Rectal smooth muscle tissue (tissue), 1 donor: Measurements from ENCODE around the gene RHOT2.

Experiments
- H3K27ac ChIP-seq: one replicate; pipeline ENCODE4 v1.7.0; 2013; ENCODE audit warnings: low read depth, low read length, inconsistent platforms
- H3K27me3 ChIP-seq: one replicate; pipeline ENCODE4 v1.7.0; 2013; ENCODE audit warnings: low read length; ENCODE audit not compliant: control insufficient read depth, insufficient read depth
- H3K36me3 ChIP-seq: one replicate; pipeline ENCODE4 v1.7.0; 2013; ENCODE audit warnings: low read length; ENCODE audit not compliant: control insufficient read depth, insufficient read depth
- H3K4me1 ChIP-seq: one replicate; pipeline ENCODE4 v1.7.0; 2013; ENCODE audit warnings: low read length; ENCODE audit not compliant: control insufficient read depth, insufficient read depth
- H3K4me3 ChIP-seq: one replicate; pipeline ENCODE4 v1.7.0; 2013; ENCODE audit warnings: low read length
- H3K9ac ChIP-seq: one replicate; pipeline ENCODE4 v1.7.0; 2013; ENCODE audit warnings: low read length

The RHOT2 gene

DNA sequence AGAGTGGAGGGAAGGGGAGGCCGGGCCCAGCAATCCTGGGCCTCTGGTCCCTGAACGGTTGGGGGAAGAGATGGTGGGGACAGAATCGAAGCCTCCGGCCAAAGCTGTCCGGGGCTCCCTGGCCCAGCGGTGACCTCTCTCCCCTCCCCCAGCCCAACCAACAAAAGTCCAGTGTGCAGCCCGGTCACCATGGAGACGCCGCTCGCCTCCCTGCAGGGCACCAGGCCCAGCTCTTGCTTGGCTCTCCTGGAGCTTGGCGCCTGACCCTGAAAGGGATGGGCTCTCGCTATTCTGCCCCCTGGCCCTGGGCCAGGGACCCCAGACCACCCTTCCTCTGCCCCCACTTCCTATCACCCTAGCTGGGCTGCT lies 48.3 kb downstream of the RHOT2 start:
- Histone ChIP-seq H3K9ac (no peak overlapping the region), H3K4me3 (peak overlapping the region; percentile 67), H3K4me1 (peaks cover 15% of the 10 kb centered on the region), H3K27ac (no peak overlapping the region), H3K27me3 (peaks cover 14% of the 10 kb centered on the region), H3K36me3 (no peaks in the 10 kb centered on the region)

DNA sequence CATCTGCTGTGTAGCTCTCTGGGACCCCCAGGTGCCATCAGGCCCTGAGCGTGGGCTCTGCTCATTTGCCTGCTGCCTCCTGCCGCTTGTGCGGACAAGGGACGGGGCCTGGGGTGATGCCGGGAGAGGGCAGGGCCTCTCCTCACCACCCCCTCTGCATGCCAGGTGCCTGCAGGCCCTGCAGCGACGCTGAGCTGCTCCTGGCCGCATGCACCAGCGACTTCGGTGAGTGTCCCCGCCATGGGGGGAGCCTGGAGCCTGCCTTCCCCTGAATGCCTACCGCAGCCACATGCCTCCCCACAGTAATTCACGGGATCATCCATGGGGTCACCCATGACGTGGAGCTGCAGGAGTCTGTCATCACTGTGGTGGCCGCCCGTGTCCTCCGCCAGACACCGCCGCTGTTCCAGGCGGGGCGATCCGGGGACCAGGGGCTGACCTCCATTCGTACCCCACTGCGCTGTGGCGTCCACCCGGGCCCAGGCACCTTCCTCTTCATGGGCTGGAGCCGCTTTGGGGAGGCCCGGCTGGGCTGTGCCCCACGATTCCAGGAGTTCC lies 48.9 kb downstream of the RHOT2 start:
- no peak overlapping the region for H3K27ac ChIP-seq
- no peak overlapping the region for H3K4me3 ChIP-seq
- no peak overlapping the region for H3K9ac ChIP-seq
- H3K4me1 ChIP-seq, result peaks cover 15% of the 10 kb centered on the region
- H3K36me3 ChIP-seq, result no peaks in the 10 kb centered on the region
- H3K27me3 ChIP-seq, result peaks cover 10% of the 10 kb centered on the region

DNA sequence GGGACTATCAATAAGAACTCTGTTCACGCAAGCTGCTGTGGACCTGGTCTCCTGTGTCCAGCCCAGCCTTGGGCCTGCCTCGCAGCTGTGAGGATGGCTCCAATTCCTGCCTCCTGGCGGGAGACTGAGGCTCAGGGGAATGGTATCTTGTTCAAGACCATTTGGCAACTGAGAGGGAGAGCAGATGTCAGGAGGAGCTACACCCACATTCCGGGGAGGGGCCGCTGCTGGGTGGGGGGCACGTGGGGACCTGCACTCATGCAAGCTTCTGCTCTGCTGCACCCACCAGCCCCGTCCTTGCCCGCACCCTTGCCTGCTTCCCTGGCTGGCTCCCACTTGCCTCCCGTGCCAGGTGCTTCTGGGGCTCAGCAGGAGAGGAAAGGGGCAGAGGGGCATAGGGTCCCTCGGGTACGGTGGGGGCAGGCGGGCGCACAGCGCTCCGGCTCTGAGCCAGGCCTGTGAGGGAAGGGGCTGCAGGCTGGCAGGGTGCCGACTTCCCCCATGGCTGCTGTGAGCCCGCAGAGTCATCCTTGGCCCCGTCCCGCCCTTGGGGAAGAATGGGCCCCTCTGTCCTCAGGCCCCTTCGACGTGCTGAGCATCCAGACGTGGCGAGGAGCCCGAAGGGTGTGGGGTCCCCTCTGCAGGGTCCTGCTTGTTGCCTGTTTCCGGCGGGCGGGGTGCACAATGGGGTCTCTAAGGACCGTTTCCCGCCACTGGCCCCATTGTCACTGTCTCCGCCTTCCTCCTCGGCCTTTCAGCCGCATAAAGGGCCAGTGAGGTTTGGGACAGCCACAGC lies 49.7 kb downstream of the RHOT2 start:
- H3K27ac ChIP-seq, result no peak overlapping the region
- H3K27me3 ChIP-seq, result peaks cover 10% of the 10 kb centered on the region
- H3K36me3 ChIP-seq, result no peaks in the 10 kb centered on the region
- H3K9ac ChIP-seq, result no peak overlapping the region
- H3K4me1 ChIP-seq, result peaks cover 15% of the 10 kb centered on the region
- H3K4me3 ChIP-seq, result no peak overlapping the region

DNA sequence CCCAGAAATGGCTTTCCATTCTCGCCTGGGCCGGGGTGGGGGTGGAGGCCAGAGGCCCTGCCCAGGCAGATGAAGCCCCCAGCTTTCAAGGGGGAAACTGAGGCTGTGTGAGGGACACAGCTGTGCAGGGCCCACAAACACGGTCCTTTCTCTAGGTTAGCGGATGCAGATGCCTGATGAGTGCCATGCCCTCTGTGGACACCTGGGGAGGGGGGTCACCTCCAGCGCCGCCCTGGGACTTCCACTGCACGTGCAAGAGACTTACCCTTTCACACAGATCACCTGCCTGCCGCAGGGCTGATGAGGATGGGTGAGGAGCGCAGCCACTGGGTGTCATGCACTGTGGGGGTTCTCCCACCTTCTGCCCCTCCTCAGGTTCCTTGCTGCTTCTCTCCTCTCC lies 50.5 kb downstream of the RHOT2 start:
- no peaks in the 10 kb centered on the region for H3K36me3 ChIP-seq
- peaks cover 15% of the 10 kb centered on the region for H3K4me1 ChIP-seq
- peaks cover 10% of the 10 kb centered on the region for H3K27me3 ChIP-seq
- H3K9ac ChIP-seq, result no peak overlapping the region
- no peak overlapping the region for H3K4me3 ChIP-seq
- H3K27ac ChIP-seq, result no peak overlapping the region

DNA sequence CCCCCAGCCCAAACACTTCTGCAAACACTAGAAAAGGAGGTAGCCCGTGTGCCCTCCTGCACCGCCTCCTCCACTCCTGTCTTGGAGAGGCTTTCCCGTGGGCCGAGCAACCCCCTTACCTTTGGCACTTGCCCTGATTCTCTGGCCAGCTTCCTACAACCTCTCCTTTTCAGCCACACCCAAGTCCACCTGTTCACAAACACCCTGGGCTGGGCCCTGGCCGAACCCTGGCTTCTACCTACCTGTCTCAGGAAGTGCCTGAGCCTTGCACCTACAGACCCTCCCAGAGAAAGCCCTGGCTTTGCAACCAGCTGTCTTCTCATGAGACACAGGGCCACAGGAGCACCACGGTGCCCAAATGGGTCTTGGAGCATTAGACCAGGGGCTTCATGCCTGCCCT lies 51.0 kb downstream of the RHOT2 start:
- no peak overlapping the region for H3K4me3 ChIP-seq
- no peak overlapping the region for H3K9ac ChIP-seq
- H3K4me1 ChIP-seq, result peaks cover 15% of the 10 kb centered on the region
- H3K27ac ChIP-seq, result no peak overlapping the region
- no peaks in the 10 kb centered on the region for H3K36me3 ChIP-seq
- H3K27me3 ChIP-seq, result peaks cover 10% of the 10 kb centered on the region

DNA sequence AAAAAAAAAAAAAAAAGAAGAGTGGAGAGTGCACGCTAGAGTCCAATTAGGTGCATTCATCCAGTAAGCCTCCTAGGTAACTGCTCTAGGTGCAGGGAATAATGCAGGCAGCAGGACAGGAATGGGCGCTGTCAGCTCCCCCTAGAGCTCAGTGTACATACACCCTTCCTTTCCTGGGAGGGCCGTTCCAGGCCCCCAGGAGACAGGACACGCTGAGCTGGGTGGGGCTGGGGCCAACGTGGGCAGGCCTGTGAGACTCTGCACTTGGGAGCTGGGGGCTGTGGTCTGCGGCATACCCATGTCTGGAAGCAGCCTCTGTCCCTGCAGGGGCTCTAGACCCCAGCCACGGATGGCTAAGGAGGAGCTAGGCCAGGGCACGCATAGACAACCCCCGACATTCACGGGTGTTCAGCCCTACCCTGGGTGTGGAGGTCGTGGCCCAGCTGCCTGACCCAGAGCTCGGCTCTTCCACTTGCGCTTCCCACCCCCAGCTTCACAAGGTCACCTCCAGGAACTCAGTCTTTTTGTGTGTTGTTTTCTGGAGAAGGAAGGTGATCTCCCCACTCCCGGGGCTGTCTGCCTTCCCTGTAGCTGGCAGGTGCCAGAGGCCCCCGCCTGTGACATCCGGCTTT lies 52.0 kb downstream of the RHOT2 start:
- Histone ChIP-seq H3K4me3 (peak overlapping the region; percentile 92), H3K4me1 (peaks cover 15% of the 10 kb centered on the region), H3K27ac (peak overlapping the region; percentile 87), H3K9ac (peak overlapping the region; percentile 70), H3K27me3 (peaks cover 10% of the 10 kb centered on the region), H3K36me3 (no peaks in the 10 kb centered on the region)

DNA sequence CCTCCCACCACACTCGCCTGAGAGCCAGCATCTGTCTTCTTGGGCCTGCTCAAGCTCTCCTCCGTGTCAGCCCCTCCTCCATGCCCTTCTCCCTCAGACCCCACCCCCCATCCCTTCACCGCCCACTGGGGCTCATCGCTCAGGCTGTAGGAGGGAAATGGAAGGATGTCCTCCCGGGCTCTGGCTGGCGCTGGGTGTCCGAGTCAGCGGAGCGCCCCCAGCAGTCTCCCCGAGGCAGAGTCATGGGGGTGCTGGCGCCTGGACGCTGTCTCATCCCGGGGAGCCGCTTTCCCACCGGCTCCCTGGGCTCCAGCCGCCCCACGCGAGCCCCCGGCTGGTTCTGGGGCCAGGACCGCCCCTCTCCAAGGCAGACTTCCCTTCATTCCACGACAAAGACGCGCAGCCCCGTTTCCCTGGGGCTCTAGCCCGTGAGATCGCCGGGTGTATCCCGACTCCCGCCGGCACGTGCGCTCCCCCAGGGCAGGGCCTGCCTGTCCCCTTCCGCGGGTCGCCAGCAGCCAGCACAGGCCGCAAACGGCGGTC lies 52.6 kb downstream of the RHOT2 start:
- Histone ChIP-seq H3K36me3 (no peaks in the 10 kb centered on the region), H3K4me3 (peak overlapping the region; percentile 92), H3K4me1 (peaks cover 15% of the 10 kb centered on the region), H3K27me3 (peaks cover 13% of the 10 kb centered on the region), H3K27ac (peak overlapping the region; percentile 87), H3K9ac (peak overlapping the region; percentile 70)

DNA sequence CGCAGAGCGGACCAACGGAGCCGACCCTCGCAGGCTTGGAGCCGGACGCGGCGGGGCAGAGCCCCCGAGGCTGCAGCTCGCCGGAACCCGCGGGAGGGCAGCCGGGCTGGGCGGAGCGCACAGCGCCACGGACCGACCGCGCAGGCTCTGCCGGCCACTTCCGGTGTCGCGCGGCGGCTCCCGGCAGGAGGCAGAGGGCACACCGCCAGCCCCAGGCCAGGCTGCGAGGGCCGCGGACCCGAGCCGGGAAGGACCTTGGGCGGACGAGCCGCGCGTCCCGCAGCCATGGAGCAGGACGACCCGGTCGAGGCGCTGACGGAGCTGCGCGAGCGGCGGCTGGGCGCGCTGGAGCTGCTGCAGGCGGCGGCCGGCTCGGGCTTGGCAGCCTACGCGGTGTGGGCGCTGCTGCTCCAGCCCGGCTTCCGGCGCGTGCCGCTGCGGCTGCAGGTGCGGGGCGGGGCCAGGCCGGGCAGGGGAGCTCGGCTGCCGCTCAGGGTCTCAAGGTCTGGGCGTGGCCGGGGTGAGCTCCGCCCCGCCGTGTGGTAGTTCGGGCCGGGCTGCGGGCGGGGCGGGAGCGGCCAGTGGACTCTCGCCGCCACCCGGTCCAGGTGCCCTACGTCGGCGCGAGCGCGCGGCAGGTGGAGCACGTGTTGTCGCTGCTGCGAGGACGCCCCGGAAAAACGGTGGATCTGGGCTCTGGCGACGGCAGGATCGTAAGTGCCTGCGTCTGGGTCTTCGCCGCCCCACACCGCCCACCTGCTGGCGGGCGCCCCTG lies 53.2 kb downstream of the RHOT2 start, which contains the start of gene ANTKMT:
Gene ANTKMT (plus strand): TSS at position 157 of the 775 bp plus-strand sequence. CDS start 129 bp downstream, at position 286.
- H3K9ac ChIP-seq, result peak within 1 kb of the TSS; percentile 70
- no peaks in the 10 kb centered on the region for H3K36me3 ChIP-seq
- peak within 1 kb of the TSS; percentile 87 for H3K27ac ChIP-seq
- peaks cover 11% of the 10 kb centered on the region for H3K27me3 ChIP-seq
- peak within 1 kb of the TSS; percentile 92 for H3K4me3 ChIP-seq
- H3K4me1 ChIP-seq, result peaks cover 10% of the 10 kb centered on the region

DNA sequence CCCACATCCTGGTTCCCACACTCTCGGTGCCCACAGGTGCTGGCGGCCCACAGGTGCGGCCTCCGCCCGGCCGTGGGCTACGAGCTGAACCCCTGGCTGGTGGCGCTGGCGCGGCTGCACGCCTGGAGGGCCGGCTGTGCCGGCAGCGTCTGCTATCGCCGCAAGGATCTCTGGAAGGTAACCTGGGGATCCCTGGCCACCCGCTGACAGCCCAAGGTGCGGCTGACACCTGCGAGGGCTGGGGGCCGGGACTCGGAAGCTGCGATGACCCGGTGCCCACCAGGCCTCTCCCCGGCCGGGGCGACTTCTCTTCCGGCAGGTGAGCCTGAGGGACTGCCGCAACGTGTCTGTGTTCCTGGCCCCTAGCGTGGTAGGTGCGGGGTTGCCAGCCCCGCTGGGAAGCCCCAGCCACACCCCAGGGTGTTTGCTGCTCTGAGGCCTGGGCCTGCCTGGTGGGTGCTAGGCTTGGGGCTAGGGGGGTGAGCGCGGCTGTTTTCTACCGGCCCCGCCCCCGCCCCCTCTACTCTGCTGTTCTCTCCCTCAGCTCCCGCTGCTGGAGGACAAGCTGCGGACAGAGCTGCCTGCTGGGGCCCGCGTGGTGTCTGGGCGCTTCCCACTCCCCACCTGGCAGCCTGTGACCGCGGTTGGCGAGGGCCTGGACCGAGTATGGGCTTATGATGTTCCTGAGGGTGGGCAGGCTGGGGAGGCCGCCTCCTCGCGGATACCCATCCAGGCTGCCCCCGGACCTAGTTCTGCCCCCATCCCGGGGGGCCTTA lies 54.0 kb downstream of the RHOT2 start:
- H3K4me3 ChIP-seq, result peak overlapping the region; percentile 92
- H3K9ac ChIP-seq, result no peak overlapping the region
- peaks cover 8% of the 10 kb centered on the region for H3K4me1 ChIP-seq
- peak overlapping the region; percentile 87 for H3K27ac ChIP-seq
- H3K27me3 ChIP-seq, result peaks cover 11% of the 10 kb centered on the region
- no peaks in the 10 kb centered on the region for H3K36me3 ChIP-seq

DNA sequence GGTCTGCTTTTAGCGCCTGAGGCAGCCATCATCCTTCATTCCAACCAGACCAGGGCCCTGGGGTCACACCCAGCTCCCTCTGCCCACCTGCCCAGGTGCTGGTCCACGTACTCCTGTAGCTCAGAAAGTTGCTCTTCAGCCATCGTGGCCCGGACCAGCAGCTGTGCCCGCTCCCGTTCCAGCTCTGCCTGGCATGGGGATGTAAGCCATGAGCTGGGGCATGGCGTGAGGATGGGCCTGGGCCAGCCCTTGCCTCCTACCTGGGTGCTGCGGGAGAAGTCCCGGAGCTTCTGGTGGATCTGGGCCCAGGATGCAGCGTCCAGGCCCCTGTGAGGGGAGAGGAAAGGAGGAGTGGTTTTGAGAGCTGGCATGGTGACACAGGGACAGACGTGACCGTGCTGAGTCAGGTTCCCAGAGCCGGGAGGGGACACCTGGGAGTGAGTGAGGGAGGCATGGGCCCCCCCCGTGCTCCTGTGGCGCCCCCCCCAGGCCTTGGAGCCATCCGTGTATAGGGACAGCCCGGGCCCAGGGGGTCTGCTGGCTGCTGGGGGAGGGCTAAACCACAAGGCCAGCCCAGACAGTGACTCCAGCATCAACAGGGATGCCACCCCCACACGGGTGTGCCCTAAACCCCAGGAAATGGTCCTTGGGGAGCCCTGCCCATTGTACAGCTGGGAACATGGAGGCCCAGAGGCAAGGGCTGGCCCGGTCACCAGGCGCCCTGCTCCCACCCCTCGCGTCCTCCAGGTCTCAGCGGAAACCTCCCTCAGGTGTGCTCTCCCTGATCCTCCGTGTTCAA lies 55.1 kb downstream of the RHOT2 start:
- H3K36me3 ChIP-seq, result no peaks in the 10 kb centered on the region
- H3K27me3 ChIP-seq, result peaks cover 17% of the 10 kb centered on the region
- H3K27ac ChIP-seq, result no peak overlapping the region
- H3K4me1 ChIP-seq, result peaks cover 8% of the 10 kb centered on the region
- H3K4me3 ChIP-seq, result no peak overlapping the region
- no peak overlapping the region for H3K9ac ChIP-seq

DNA sequence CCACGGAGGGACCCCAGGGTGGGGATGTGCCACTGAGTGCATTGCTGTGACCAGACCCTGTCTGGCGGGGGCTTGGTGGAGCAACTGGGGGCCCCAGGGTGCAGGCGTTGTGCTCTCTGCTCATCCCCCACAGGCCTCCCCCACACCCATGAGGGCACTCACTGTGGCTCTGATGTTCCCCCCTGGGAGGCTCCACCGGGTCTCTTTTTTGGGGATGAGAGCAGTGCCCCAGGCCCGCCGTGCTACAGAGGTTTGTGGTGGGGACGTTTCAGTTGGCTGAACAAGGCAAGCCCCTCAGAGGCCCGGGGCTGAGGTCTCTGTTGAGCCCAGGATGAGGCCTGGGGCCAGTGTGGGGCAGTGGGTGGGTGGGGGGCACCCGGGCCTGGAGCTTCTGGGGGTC lies 55.8 kb downstream of the RHOT2 start:
- H3K36me3 ChIP-seq, result no peaks in the 10 kb centered on the region
- H3K9ac ChIP-seq, result no peak overlapping the region
- peaks cover 8% of the 10 kb centered on the region for H3K4me1 ChIP-seq
- H3K27ac ChIP-seq, result no peak overlapping the region
- no peak overlapping the region for H3K4me3 ChIP-seq
- H3K27me3 ChIP-seq, result peaks cover 17% of the 10 kb centered on the region
